GM21390 (cell line): ENCODE results near the gene PPME1.

Experiments used
- ATAC-seq: cut with Tn5 transposase; IDR thresholded peaks from one replicate; pipeline ENCODE4 v1.9.1; 2021; ENCODE audit not compliant: unreplicated experiment

Gene PPME1

GRCh38 chr11:74278103-74278502, 107.0 kb downstream of the PPME1 start:
- ATAC-seq, result no peak

- no peak for ATAC-seq
Measured at GRCh38 chr11:74278721-74279161, 107.7 kb downstream of the PPME1 start.

- ATAC-seq, result no peak
Measured at GRCh38 chr11:74279256-74279655, 108.2 kb downstream of the PPME1 start.

- no peak for ATAC-seq
Measured at GRCh38 chr11:74280494-74280893, 109.4 kb downstream of the PPME1 start.

GRCh38 chr11:74282421-74282820, 111.3 kb downstream of the PPME1 start:
- ATAC-seq, result no peak

GRCh38 chr11:74282914-74283371, 111.9 kb downstream of the PPME1 start:
- ATAC-seq, result no peak

GRCh38 chr11:74283580-74284180, 112.6 kb downstream of the PPME1 start:
- ATAC-seq, result no peak

GRCh38 chr11:74284466-74284865, 113.4 kb downstream of the PPME1 start:
- ATAC-seq, result no peak

- no peak for ATAC-seq
Measured at GRCh38 chr11:74288161-74288560, 117.1 kb downstream of the PPME1 start.

- no peak for ATAC-seq
Measured at GRCh38 chr11:74288911-74289310, 117.8 kb downstream of the PPME1 start.

GRCh38 chr11:74297484-74297883, 126.4 kb downstream of the PPME1 start:
- no peak for ATAC-seq

- no peak for ATAC-seq
Measured at GRCh38 chr11:74299015-74299414, 127.9 kb downstream of the PPME1 start.
